K562 (cell line): ENCODE data around the gene MYL12B. TPM values are rescaled to one million over a fixed set of nuclear protein-coding genes. Genes with fewer than 3 reads are reported as not detected.

Experiments
- CBX8 ChIP-seq: fragments of 200-600 bp; sonication (generic); IDR thresholded peaks from 2 replicates; pipeline ENCODE4 v1.6.1; 2012; ENCODE audit warnings: borderline replicate concordance, mixed run types, low read depth, mild to moderate bottlenecking, moderate library complexity, mixed read lengths, low read length, control low read depth, inconsistent platforms; ENCODE audit not compliant: poor library complexity, severe bottlenecking; ENCODE audit errors: extremely low read depth
- L3MBTL2 ChIP-seq: fragments of 450-650 bp; IDR thresholded peaks from 2 replicates; pipeline ENCODE4 v1.6.1; 2016; ENCODE audit warnings: mild to moderate bottlenecking, moderate library complexity
- MEIS2 ChIP-seq: fragments of 450-650 bp; IDR thresholded peaks from 2 replicates; pipeline ENCODE4 v1.6.1; 2014; ENCODE audit warnings: mild to moderate bottlenecking; ENCODE audit not compliant: partially characterized antibody
- NEUROD1 ChIP-seq: fragments of 150-350 bp; IDR thresholded peaks from 2 replicates; pipeline ENCODE4 v1.6.1; 2014; ENCODE audit warnings: borderline replicate concordance, low read length, low read depth; ENCODE audit not compliant: partially characterized antibody
- NFYB ChIP-seq: IDR thresholded peaks from 2 replicates; pipeline ENCODE4 v1.6.1; 2011; ENCODE audit warnings: mild to moderate bottlenecking, moderate library complexity; ENCODE audit not compliant: insufficient read length; ENCODE audit errors: extremely low read depth
- NRF1 ChIP-seq, 2 experiments: fragments of 450-650 bp; IDR thresholded peaks in 1 of 2; conservative IDR thresholded peaks in 1 of 2; 2 replicates each; pipeline ENCODE4 v1.6.1; 2014; ENCODE audit warnings: mild to moderate bottlenecking in 2 of 2
- NUFIP1 ChIP-seq: fragments of 450-650 bp; IDR thresholded peaks from 2 replicates; pipeline ENCODE4 v1.6.1; 2018; ENCODE audit not compliant: partially characterized antibody
- OTX1 ChIP-seq: fragments of 450-650 bp; formaldehyde crosslinking; IDR thresholded peaks from 2 replicates; pipeline ENCODE4 v1.4.0; 2022; ENCODE audit warnings: mild to moderate bottlenecking
- PBX2 ChIP-seq, 2 experiments: IDR thresholded peaks in 1 of 2; conservative IDR thresholded peaks in 1 of 2; 2 replicates each; pipeline ENCODE4 v1.6.1; 2016; ENCODE audit warnings: low read depth in 2 of 2, mild to moderate bottlenecking in 1 of 2, missing compliant biosample characterization in 1 of 2, missing genetic modification characterization in 1 of 2, moderate library complexity in 1 of 2
- PKNOX1 ChIP-seq: fragments of 450-650 bp; IDR thresholded peaks from 2 replicates; pipeline ENCODE4 v1.6.1; 2016
- ZBTB1 ChIP-seq: sonication (generic); formaldehyde crosslinking; IDR thresholded peaks from 2 replicates; pipeline ENCODE4 v1.8.1; 2023; ENCODE audit warnings: missing genetic modification reagents, low read depth, mild to moderate bottlenecking, borderline replicate concordance
- ZKSCAN8 ChIP-seq: fragments of 200-800 bp; sonication (Bioruptor generic); IDR thresholded peaks from 2 replicates; pipeline ENCODE4 v1.6.1; 2016; ENCODE audit warnings: missing genetic modification characterization, missing compliant biosample characterization
- ZNF12 ChIP-seq: sonication (generic); formaldehyde crosslinking; IDR thresholded peaks from 2 replicates; pipeline ENCODE4 v1.4.0; 2020; ENCODE audit warnings: mild to moderate bottlenecking, missing genetic modification reagents
- ZNF274 ChIP-seq: IDR thresholded peaks from 2 replicates; pipeline ENCODE4 v1.6.1; 2011; ENCODE audit warnings: low read depth, mild to moderate bottlenecking, low read length, moderate library complexity, borderline replicate concordance
- ZNF512 ChIP-seq: IDR thresholded peaks from 2 replicates; pipeline ENCODE4 v1.6.1; 2016; ENCODE audit warnings: missing genetic modification characterization, missing compliant biosample characterization
- ZNF518B ChIP-seq: fragments of 250-450 bp; sonication (Bioruptor Pico); IDR thresholded peaks from 2 replicates; pipeline ENCODE4 v1.5.0; 2021; ENCODE audit warnings: mild to moderate bottlenecking, moderate library complexity
- ZNF76 ChIP-seq: fragments of 250-450 bp; sonication (Bioruptor Pico); IDR thresholded peaks from 2 replicates; pipeline ENCODE4 v1.4.0; 2020; ENCODE audit warnings: mild to moderate bottlenecking, moderate library complexity, borderline replicate concordance
- polyA plus RNA-seq, 8 experiments: library from polyadenylated mRNA; depleted of rRNA in 4 of 8; stranded (reverse) in 5 of 8; unstranded in 3 of 8; fragments of >200 nt; fragmentation: Nextera tagmentation in 2 of 8; fragmentation: Illumina TruSeq in 1 of 8; extraction: Ambion mirVana in 2 of 8; extraction: Trizol in 1 of 8; gene quantifications; 2 replicates each; pipeline versions ENCODE4 v1.2.1 to v1.2.3, GENCODE V29; 2011 to 2014; ENCODE audit warnings: inconsistent platforms in 1 of 8, missing spikeins in 1 of 8
- total RNA-seq, 7 experiments: library from RNA; depleted of rRNA in 6 of 7; stranded (reverse); fragments of >200 nt in 6 of 7; fragmentation: Illumina TruSeq in 2 of 7; extraction: Trizol in 2 of 7; gene quantifications; 2 replicates each; pipeline versions ENCODE4 v1.2.1 to v1.2.3, GENCODE V29; 2011 to 2021; ENCODE audit warnings: low replicate concordance in 1 of 7

Gene MYL12B
- total and polyA plus RNA-seq, 9 of the 15 experiments (the other 6 are each of a cell fraction or from before 2014, with no cell fraction given) = 220 to 995 (median 463) TPM

GRCh38 chr18:3230401-3231334, 31.3 kb upstream of the MYL12B start (continued):
- TF ChIP-seq ZNF512 (no peak), NRF1 (conservative IDR thresholded peaks at IDR 0.05 in 1 of 2, IDR thresholded peaks at IDR 0.05 in 1 of 2) (no peak), ZBTB1 (CRISPR knock-in tag) (no peak), NEUROD1 (no peak), PKNOX1 (peak; percentile 96), ZKSCAN8 (no peak), ZNF76 (CRISPR knock-in tag) (no peak), ZNF274 (no peak), ZNF518B (CRISPR knock-in tag) (no peak), NFYB (peak; percentile 77), NUFIP1 (no peak), PBX2 (CRISPR knock-in tag; IDR thresholded peaks at IDR 0.05; ENCODE audit: low read depth) (no peak), PBX2 (tag; conservative IDR thresholded peaks at IDR 0.05; ENCODE audit: low read depth) (peak; percentile 70), CBX8 (no peak), L3MBTL2 (no peak), MEIS2 (no peak), ZNF12 (CRISPR knock-in tag) (no peak), OTX1 (CRISPR knock-in tag) (no peak)
